ENCODE measurements around the gene BLOC1S4. TPM values are rescaled to one million over a fixed set of nuclear protein-coding genes. Genes with fewer than 3 reads are reported as not detected.
A peak's percentile ranks its signal among the peaks of the same experiment; 100 is the strongest.

Gene BLOC1S4
- total RNA-seq, 2 donors from 2014 or later: 15.9 to 16.7 TPM

DNA sequence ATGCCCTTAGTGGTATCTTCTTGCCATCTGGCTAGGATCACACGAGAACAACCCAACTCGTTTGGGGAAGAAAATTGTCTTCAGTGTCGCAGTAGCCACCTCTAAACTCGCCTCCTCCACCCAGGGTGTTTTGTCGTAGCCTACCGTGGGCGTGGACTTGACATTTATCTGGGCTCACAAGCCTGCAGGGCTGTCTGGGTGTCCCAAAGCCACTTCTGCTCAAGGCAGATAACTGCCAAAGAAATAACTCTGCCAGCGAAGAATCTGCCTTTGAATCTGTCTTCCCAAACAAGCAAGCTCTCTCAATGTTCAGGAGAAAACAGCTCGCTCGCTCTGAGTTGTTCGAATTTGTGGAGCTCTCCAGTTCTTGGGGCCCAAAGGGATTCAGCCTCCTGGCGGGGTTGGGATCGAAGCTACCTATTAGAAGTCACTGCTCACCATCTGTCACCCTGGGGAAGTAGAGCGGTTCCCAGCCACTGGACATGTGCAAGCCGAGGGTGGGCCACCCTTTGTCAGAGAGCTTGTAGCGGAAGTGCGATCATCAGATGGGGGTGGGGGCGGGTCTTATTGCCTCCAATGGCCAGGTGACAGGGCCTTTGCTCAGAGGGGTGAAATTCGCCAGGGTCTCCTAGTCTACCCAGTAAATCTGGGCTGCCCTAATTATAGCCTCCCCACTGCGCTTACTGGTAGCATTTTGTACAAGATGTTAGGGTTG, 14.8 kb downstream of the BLOC1S4 start:
- Mint-ChIP-seq H3K4me3 (no peak overlapping the region), H3K36me3 (no peaks in the 10 kb centered on the region), H3K27me3 (peaks cover 0 to 4% of the 10 kb centered on the region in 2 donors), H3K27ac (no peak overlapping the region), H3K4me1 (ENCODE audit: low read depth in 2 of 2) (peaks cover 0 to 2% of the 10 kb centered on the region in 2 donors), H3K9me3 (no peaks in the 10 kb centered on the region)
- no peak for DNase-seq (ENCODE audit: low spot score)
- no peak for ATAC-seq

DNA sequence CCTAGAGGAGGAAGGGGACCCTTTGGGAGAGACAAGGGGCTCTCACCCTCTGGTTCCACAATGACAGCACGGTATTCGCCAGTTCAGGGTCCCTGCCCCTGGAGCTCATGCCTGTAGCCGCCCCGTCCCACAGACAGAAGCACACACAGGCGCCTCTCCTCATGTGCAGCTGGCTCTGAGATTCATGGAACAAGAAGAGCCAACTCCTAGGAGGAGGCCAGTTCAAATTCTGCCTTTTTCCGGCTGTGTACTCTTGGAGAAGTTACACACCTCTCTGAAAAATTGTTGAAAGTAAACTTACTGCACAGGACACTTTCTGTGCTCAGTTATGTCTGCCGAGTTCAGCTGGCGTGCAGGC, 15.3 kb downstream of the BLOC1S4 start:
- H3K27me3 Mint-ChIP-seq: peaks cover 0 to 4% of the 10 kb centered on the region in 2 donors
- H3K4me3 Mint-ChIP-seq: no peak overlapping the region
- H3K27ac Mint-ChIP-seq: no peak overlapping the region
- ATAC-seq (peak; percentile 6 to 12), DNase-seq (ENCODE audit: low spot score) (no peak)
- H3K4me1 Mint-ChIP-seq (ENCODE audit: low read depth in 2 of 2): peaks cover 0 to 2% of the 10 kb centered on the region in 2 donors
- no peaks in the 10 kb centered on the region for H3K9me3 Mint-ChIP-seq
- H3K36me3 Mint-ChIP-seq: no peaks in the 10 kb centered on the region

DNA sequence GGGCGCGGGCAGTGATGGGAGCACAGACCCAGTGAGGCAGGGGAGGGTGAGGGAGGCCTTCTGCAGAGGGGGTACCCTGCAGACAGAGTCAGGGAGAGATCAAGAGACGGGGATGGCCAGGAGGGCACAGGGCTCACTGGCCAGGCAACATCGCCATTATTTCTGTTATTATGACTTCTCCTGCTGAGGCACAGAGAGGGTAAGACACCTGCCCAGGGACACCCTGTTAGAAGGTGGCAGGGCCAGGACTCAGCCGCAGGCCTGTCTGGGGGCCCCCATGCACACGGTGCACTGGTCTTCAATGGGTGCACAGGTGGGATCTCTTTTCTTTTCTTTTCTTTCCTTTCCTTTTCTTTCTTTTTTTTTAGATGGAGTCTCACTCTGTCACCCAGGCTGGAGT, 15.8 kb downstream of the BLOC1S4 start:
- Mint-ChIP-seq H3K36me3 (no peaks in the 10 kb centered on the region), H3K4me3 (no peak overlapping the region), H3K4me1 (ENCODE audit: low read depth in 2 of 2) (peaks cover 0 to 2% of the 10 kb centered on the region in 2 donors), H3K9me3 (no peaks in the 10 kb centered on the region), H3K27ac (no peak overlapping the region), H3K27me3 (peaks cover 0 to 6% of the 10 kb centered on the region in 2 donors)
- ATAC-seq (peak in 1 of 2 donors; percentile 6), DNase-seq (ENCODE audit: low spot score) (no peak)

DNA sequence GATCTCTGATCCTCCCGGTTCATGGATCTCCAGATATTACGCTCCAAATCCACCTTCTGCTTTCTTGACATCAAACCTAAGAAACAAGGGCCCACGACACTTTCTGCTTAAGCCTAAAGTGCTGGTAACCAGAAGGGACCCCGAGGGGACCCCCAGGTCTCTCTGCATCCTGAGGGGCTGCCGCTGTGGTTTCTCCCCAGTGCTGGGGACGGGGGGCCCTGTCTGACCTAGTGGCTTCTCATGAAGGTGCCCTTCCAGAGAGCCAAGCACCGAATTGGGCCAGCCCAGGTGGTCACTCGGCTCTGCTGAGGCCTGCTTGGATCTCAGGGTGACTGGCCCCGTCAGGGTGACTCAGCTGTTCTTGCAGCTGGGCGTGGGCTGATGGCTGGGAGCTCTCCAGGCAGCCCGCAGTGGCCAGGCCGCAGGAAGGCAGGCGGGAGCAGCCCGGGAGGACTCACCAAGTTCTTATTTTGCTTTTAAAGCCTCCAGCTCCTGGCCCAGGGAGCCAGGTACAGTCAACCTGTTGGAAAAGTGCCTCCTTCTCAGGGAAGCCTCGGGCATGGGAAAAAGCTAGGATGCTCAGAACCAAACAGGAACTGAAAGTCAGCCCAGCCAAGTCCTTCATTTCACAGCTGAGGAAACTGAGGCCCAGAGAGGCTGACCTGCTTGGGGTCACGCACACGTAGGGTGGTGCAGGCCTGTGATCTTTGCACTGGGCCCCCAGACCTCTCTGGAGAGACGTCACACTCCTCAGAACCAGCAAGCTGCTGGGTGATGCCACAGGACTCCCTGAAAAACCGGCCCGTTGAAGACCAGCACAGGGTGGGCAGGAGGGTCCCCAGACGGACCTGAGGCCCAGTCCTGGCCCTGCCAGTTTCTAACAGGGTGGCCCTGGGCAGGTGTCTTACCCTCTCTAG, 16.7 kb downstream of the BLOC1S4 start:
- Mint-ChIP-seq H3K9me3 (no peaks in the 10 kb centered on the region), H3K27me3 (peaks cover 0 to 8% of the 10 kb centered on the region in 2 donors)

DNA sequence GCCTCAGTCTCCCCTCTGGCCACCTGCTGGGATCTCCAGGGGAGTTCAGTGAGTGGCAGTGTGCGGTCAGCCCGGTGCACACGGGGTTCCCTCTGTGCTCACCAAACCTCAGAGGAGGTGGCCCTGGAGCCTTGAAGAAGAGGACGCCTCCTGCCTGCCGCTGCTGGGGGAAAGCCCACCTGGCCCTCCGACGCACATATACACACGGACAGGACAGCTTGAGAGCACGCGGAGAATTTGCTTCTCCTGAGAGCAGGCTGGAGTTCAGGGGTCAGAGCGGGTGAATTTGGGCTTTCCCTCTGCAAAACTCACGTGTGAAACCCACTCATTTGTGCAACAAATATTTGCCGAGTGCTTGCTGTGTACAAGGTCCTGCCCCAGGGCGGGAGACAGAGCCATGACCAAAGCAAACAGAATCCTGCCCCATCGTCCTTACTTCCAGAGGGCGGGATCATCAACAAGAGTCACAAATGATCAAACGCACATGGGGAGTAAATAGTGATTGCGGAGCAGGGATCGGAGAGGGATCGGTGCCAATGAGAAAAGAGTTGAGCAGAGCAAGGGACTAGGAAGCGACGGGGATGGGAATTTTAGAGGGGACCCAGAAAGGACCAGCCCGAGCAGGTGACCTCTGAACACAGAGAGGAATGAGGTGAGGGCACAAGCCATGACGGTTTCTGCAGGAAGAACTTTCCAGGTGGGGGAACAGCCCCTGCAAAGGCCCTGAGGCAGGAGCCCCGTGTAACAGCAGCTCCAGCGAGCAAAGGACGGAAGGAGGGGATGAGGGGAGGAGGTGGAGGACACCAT, 17.6 kb downstream of the BLOC1S4 start:
- no peaks in the 10 kb centered on the region for H3K9me3 Mint-ChIP-seq
- no peaks in the 10 kb centered on the region for H3K36me3 Mint-ChIP-seq
- H3K27ac Mint-ChIP-seq: no peak overlapping the region
- peaks cover 0 to 8% of the 10 kb centered on the region in 2 donors for H3K27me3 Mint-ChIP-seq
- H3K4me3 Mint-ChIP-seq: no peak overlapping the region
- DNase-seq (ENCODE audit: low spot score): no peak
- no peaks in the 10 kb centered on the region for H3K4me1 Mint-ChIP-seq (ENCODE audit: low read depth in 2 of 2)
- no peak for ATAC-seq

More for the DNA sequence above, 16.7 kb downstream of the BLOC1S4 start:
- H3K36me3 Mint-ChIP-seq: no peaks in the 10 kb centered on the region
- H3K27ac Mint-ChIP-seq: no peak overlapping the region
- H3K4me1 Mint-ChIP-seq (ENCODE audit: low read depth in 2 of 2): peaks cover 0 to 2% of the 10 kb centered on the region in 2 donors
- peak in 1 of 2 donors; percentile 15 for ATAC-seq
- no peak overlapping the region for H3K4me3 Mint-ChIP-seq
- no peak for DNase-seq (ENCODE audit: low spot score)

DNA sequence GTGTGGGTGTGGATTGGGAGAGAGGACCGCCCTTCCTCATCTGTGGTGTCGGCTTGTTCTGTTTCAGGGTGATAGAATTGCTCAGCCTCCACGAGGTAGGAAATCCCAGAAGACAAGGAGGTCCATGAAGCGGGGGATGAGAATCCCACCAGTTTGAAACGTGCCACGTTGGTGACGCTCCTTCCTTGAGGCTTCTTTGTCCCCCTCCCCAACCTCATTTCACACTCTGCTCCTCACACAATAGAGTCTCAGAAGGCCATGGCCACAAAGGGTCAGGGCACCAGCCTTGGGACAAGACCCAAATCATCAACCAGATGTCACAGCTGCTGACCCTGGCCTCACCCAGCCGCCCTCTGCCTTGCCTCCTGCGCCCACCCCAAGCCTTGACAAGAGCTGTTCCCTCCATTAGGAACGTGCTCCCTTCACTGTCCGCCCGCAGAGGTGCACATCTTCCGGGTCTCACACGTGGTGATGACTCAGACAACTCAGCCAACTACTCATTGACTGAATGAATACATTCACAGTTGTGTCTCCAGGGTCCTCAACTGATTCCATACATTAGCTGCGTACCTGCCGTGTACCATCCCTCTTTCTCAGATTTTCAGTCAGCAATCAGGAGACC, 18.3 kb downstream of the BLOC1S4 start:
- peaks cover 0 to 8% of the 10 kb centered on the region in 2 donors for H3K27me3 Mint-ChIP-seq
- H3K27ac Mint-ChIP-seq: no peak overlapping the region
- no peak overlapping the region for H3K4me3 Mint-ChIP-seq
- ATAC-seq (no peak), DNase-seq (ENCODE audit: low spot score) (no peak)
- H3K9me3 Mint-ChIP-seq: no peaks in the 10 kb centered on the region
- no peaks in the 10 kb centered on the region for H3K4me1 Mint-ChIP-seq (ENCODE audit: low read depth in 2 of 2)
- no peaks in the 10 kb centered on the region for H3K36me3 Mint-ChIP-seq

DNA sequence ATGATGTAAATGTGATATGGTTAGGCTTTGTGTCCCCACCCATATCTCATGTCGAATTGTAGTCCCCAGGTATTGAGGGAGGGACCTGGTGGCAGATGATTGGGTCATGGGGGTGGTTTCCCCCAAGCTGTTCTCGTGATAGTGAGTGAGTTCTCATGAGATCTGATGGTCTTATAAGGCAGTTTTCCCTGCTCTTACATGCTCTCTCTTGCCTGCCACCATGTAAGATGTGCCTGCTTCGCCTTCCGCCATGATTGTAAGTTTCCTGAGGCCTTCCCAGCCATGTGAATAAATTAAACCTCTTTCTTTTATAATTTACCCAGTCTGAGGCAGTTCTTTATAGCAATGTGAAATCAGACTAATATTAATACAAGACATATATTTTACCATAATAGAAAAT, 23.9 kb downstream of the BLOC1S4 start:
- Mint-ChIP-seq H3K4me1 (ENCODE audit: low read depth in 2 of 2) (peaks cover 0 to 4% of the 10 kb centered on the region in 2 donors), H3K36me3 (no peaks in the 10 kb centered on the region), H3K27me3 (peaks cover 0 to 4% of the 10 kb centered on the region in 2 donors), H3K9me3 (no peaks in the 10 kb centered on the region), H3K4me3 (no peak overlapping the region), H3K27ac (no peak overlapping the region)
- DNase-seq (ENCODE audit: low spot score) (no peak), ATAC-seq (no peak)

DNA sequence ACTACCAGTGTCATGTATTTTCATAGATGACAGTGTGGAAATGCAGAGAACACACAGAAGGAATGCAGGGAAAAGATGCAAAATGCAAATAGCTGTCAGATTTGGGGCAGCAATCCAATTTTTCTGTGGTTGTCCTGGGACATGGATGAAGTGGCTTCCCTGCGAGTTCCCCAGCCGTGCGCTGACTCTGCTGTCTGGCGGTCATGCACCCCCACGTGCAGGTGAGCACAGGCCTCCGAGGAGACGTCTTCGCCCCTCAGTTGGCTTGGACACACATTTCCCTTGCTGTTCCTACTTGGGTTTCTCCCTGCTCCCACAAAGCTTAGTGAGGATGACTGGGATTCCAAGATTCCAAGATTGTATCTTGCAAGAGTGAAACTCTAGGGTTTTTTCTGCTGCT, 24.4 kb downstream of the BLOC1S4 start:
- ATAC-seq: no peak
- H3K4me1 Mint-ChIP-seq (ENCODE audit: low read depth in 2 of 2): peaks cover 0 to 4% of the 10 kb centered on the region in 2 donors
- H3K27me3 Mint-ChIP-seq: peaks cover 0 to 4% of the 10 kb centered on the region in 2 donors
- no peak for DNase-seq (ENCODE audit: low spot score)
- H3K36me3 Mint-ChIP-seq: no peaks in the 10 kb centered on the region
- H3K9me3 Mint-ChIP-seq: no peaks in the 10 kb centered on the region
- H3K27ac Mint-ChIP-seq: no peak overlapping the region
- H3K4me3 Mint-ChIP-seq: no peak overlapping the region

DNA sequence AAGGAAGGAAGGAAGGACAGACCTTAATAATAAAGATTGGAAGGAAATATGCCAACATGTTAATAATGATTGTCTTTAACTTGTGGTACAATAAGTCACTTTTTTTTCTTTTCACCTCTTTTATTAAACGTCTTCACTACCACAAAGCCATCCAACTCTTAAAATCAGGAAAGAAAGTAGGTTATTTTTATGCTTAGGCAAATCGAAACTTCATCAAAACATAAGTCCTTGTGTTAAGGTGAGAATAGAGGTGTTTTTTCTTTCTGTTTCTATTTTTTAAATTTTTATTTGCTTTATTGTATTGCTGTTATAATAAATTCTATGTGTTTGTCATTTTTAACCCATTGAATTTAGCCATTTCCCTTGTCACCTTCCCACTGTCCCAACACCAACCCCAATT, 26.5 kb downstream of the BLOC1S4 start:
- ATAC-seq (no peak), DNase-seq (ENCODE audit: low spot score) (no peak)
- H3K9me3 Mint-ChIP-seq: no peaks in the 10 kb centered on the region
- H3K27ac Mint-ChIP-seq: peak overlapping the region in 1 of 2 donors; percentile 65
- no peaks in the 10 kb centered on the region for H3K27me3 Mint-ChIP-seq
- H3K4me1 Mint-ChIP-seq (ENCODE audit: low read depth in 2 of 2): peaks cover 0 to 4% of the 10 kb centered on the region in 2 donors
- H3K4me3 Mint-ChIP-seq: no peak overlapping the region
- H3K36me3 Mint-ChIP-seq: no peaks in the 10 kb centered on the region

DNA sequence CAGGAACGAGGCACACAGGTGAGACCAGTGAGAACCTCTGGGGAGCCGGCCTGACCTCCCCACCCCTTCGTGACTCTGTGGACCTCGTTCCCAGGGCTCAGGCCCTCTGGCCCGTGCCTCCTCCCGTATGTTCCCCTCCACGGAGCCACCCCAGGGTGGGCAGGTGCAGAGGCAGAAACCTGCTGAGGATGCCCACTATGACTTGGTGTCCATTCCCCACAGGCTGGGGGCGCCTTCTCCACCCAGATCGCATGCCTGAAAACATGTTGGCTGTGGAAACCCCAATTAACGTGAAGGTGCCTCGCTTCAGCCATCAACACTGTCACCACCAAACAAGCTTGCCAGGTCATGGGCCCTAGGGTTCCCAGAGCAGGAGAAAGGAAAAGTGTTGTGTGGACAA, 27.0 kb downstream of the BLOC1S4 start:
- ATAC-seq (no peak), DNase-seq (ENCODE audit: low spot score) (no peak)
- Mint-ChIP-seq H3K27me3 (no peaks in the 10 kb centered on the region), H3K4me1 (ENCODE audit: low read depth in 2 of 2) (peaks cover 0 to 4% of the 10 kb centered on the region in 2 donors), H3K9me3 (no peaks in the 10 kb centered on the region), H3K27ac (no peak overlapping the region), H3K36me3 (no peaks in the 10 kb centered on the region), H3K4me3 (no peak overlapping the region)

DNA sequence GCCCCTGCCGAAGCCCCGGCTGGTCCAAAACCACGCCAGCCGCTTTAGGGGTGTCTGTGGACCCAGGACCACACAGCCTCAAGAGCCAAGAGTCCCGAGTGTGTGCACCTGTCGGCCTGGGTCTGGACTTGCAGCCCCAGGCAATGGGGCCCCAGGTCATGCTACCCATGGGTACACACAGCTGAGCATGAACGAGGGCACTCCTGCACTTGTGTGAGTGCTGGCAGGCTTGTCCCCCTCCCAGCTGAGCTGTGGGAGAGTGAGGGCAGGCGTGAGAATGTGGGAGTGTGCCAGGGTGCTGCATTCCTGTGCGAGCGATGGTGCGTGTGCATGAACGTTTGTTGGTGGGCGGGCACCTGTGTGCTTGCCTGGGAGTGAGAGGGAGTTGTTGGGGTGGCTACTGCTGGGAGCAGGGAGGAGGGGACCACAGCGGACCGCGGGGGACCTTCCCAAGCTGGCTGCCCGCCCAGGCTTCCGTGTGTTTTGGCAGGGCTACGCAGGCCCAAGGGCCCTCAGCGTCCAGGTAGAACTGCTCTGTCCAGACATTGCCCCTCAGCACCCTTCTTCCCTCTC, 30.8 kb downstream of the BLOC1S4 start:
- Mint-ChIP-seq H3K27me3 (no peaks in the 10 kb centered on the region), H3K27ac (peak overlapping the region in 1 of 2 donors; percentile 51), H3K4me3 (no peak overlapping the region), H3K36me3 (no peaks in the 10 kb centered on the region), H3K9me3 (no peaks in the 10 kb centered on the region), H3K4me1 (ENCODE audit: low read depth in 2 of 2) (peaks cover 6 to 9% of the 10 kb centered on the region in 2 donors)
- no peak for ATAC-seq
- no peak for DNase-seq (ENCODE audit: low spot score)

DNA sequence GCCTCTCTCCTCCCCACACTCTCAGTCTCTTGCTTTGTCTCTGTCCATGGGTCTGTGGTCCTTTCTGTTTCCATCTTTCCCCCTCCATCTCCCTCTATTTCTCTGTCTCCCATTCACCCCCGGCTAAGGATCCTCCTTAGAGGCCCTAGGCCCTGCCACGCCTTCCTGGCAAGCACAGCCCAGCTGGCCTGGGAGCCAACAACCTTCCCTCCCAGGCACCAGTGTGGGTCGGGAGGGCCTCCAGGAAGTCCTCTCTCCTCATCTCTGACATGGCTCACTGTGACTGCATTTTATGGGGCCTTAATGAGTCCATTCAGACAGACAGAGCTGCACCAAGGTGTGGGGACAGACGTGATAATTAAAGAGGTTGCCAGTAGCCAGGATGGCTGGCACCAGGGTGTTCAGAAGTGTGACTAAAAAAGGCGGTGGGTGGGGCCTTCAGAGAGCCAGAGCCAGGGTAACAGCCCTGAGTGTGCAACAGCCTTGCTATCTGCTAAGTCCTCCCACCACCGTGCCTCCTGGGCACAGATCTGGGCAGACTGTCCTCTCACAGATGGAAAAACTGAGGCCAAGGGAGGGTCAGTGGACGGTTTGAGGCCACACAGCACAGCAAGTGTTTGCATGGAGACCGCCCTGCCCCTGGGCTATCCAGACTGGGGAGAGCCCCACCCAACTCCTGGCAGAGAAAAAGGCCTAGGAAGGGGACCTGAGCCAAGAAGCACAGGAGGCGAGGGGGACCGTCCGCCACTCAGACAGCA, 31.5 kb downstream of the BLOC1S4 start:
- H3K9me3 Mint-ChIP-seq: no peaks in the 10 kb centered on the region
- peak overlapping the region in 1 of 2 donors; percentile 51 for H3K27ac Mint-ChIP-seq
- H3K4me3 Mint-ChIP-seq: no peak overlapping the region
- H3K27me3 Mint-ChIP-seq: no peaks in the 10 kb centered on the region
- H3K4me1 Mint-ChIP-seq (ENCODE audit: low read depth in 2 of 2): peaks cover 8% of the 10 kb centered on the region in 2 donors
- ATAC-seq: no peak
- H3K36me3 Mint-ChIP-seq: no peaks in the 10 kb centered on the region
- no peak for DNase-seq (ENCODE audit: low spot score)
